Nephron (organoid): ENCODE measurements around the gene KRTAP12-1.
"Not testable (repeated sequence)": the region's sequence is repeated elsewhere in the genome, so short reads cannot be mapped to it uniquely, and the experiment has no call there.

Experiments
- H3K27ac Mint-ChIP-seq, 3 experiments: 2 replicates each; pipeline ENCODE4 v1.8.0; 2020; ENCODE audit warnings: mixed read lengths in 3 of 3, mild to moderate bottlenecking in 2 of 3, moderate library complexity in 1 of 3
- H3K27me3 Mint-ChIP-seq: 2 replicates; pipeline ENCODE4 v1.8.0; 2021; ENCODE audit warnings: low read depth, mild to moderate bottlenecking, moderate library complexity, mixed read lengths
- H3K36me3 Mint-ChIP-seq: 2 replicates; pipeline ENCODE4 v1.8.0; 2020; ENCODE audit warnings: low read depth, mixed read lengths
- H3K4me1 Mint-ChIP-seq: 2 replicates; pipeline ENCODE4 v1.8.0; 2020; ENCODE audit warnings: mixed read lengths
- H3K4me3 Mint-ChIP-seq, 3 experiments: 2 replicates each; pipeline ENCODE4 v1.8.0; 2020; ENCODE audit warnings: mild to moderate bottlenecking in 3 of 3, mixed read lengths in 3 of 3, moderate library complexity in 2 of 3
- H3K9me3 Mint-ChIP-seq: 2 replicates; pipeline ENCODE4 v1.8.0; 2020; ENCODE audit warnings: mixed read lengths
- TF ChIP-seq, protein P1 (sequence below), 3 experiments: fragments of 200-600 bp; sonication (generic); IDR thresholded peaks; one replicate each; pipeline ENCODE4 v1.5.0; 2021; ENCODE audit warnings: antibody characterized with exemption in 3 of 3; ENCODE audit not compliant: unreplicated experiment in 3 of 3

KRTAP12-1 gene

DNA sequence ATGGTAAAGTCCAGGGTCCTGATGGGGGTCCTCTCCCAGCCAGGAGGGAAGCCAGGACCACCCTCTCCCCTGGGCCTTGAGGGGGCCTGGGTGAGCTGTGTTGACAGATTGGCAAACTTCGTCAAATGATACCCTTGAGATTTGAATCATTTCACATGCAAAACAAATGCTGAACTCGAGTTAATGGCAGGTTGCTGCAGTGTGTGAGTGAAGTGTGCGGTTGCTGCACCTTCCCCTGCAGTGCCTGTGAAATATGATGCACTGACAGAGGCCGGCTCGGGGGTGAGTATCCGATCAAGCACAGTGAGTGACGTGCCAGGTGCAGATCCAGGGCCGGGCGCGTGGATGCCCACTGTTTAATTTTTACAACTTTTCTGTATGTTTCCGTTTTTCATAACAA lies 5.7 kb upstream of the KRTAP12-1 start:
- peak overlapping the region in 2 of 3 experiments; percentile 23 to 53 for H3K27ac Mint-ChIP-seq
- peaks cover 9% of the 10 kb centered on the region for H3K9me3 Mint-ChIP-seq
- H3K36me3 Mint-ChIP-seq, result no peaks in the 10 kb centered on the region
- H3K4me1 Mint-ChIP-seq, result peaks cover 23% of the 10 kb centered on the region
- peaks cover 51% of the 10 kb centered on the region for H3K27me3 Mint-ChIP-seq
- H3K4me3 Mint-ChIP-seq, result peak overlapping the region in 1 of 3 experiments; percentile 12
- TF ChIP-seq, protein P1, sequence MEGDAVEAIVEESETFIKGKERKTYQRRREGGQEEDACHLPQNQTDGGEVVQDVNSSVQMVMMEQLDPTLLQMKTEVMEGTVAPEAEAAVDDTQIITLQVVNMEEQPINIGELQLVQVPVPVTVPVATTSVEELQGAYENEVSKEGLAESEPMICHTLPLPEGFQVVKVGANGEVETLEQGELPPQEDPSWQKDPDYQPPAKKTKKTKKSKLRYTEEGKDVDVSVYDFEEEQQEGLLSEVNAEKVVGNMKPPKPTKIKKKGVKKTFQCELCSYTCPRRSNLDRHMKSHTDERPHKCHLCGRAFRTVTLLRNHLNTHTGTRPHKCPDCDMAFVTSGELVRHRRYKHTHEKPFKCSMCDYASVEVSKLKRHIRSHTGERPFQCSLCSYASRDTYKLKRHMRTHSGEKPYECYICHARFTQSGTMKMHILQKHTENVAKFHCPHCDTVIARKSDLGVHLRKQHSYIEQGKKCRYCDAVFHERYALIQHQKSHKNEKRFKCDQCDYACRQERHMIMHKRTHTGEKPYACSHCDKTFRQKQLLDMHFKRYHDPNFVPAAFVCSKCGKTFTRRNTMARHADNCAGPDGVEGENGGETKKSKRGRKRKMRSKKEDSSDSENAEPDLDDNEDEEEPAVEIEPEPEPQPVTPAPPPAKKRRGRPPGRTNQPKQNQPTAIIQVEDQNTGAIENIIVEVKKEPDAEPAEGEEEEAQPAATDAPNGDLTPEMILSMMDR (IDR thresholded peaks at IDR 0.05; ENCODE audit: unreplicated experiment in 3 of 3), result no peak

DNA sequence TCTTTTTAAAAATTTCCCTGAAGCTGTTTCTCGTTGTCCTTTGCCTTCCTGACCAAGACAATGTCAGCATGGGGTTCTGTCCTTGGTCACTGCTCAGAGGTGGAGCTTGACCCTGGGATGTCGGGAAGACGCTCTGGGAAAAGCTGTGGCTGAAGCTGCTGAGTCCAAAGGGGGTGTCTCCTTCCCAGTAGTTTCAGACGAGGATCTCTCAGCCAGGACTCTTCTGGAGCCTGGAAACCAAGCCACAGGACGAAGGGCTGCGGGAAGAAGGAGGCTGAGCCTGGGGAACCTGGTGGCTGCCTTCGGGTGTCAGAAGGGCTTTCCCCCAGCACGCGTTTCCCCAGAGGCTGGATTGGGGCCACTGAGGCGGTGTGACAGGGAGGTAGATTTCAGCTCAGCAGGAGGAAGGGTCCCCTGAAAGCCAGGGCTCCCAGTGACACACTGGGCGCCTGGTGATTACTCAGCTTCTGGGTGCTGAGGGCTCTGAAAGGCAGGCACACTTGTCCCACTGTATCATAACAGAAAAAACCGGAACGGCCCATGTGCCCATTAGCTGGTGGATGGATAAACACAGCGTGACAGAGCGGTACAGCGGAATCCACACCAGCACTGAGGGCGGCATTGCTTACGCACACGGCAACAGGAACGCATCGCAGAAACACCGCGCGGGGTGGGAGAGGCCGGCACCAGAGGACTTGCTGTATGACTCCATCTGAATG lies 5.0 kb upstream of the KRTAP12-1 start:
- Mint-ChIP-seq H3K9me3 (peaks cover 4% of the 10 kb centered on the region), H3K27ac (no peak overlapping the region), H3K27me3 (peaks cover 51% of the 10 kb centered on the region), H3K4me1 (peaks cover 23% of the 10 kb centered on the region), H3K4me3 (peak overlapping the region in 1 of 3 experiments; percentile 12), H3K36me3 (no peaks in the 10 kb centered on the region)
- TF ChIP-seq, protein P1 (IDR thresholded peaks at IDR 0.05; ENCODE audit: unreplicated experiment in 3 of 3), result no peak

DNA sequence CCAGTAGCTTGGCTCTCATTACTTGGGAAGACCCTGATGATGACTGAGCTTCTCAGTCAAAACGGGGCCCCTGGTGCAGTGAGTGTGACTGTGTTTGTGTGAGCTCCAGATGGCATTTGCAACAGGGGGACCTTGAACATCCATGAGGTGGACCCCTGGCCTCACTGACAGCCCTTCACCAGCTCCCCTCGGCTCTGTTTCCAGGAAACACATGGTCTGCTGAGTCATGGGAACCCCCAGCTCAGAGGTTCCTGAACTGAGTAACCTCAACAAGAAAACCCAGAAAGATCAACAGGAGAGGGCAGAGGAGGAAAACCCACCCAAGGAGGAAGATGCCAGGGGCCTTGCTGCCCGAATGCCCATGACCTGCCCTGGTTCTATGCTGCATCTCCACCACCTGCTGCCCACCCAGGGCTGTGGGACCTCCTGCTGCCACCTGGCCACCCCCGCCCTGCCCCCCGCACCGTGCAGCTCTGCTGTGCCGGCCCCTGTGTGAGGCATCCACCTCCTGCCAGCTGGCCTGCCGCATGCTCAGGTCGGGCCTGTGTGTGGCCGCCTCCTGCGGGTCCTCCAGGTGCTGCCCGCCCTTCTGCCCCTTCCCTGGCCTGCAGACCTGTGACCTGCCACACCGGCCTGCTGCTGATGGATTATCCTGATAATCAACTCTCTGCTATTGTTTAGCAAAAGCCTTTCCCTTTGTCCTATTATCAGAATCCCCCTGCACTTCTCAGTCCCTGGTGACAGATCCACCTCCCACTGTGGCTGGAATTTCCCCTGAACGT lies 4.2 kb upstream of the KRTAP12-1 start:
- no peak overlapping the region for H3K4me3 Mint-ChIP-seq
- no peaks in the 10 kb centered on the region for H3K9me3 Mint-ChIP-seq
- TF ChIP-seq, protein P1 (IDR thresholded peaks at IDR 0.05; ENCODE audit: unreplicated experiment in 3 of 3), result no peak
- H3K27me3 Mint-ChIP-seq, result peaks cover 52% of the 10 kb centered on the region
- no peaks in the 10 kb centered on the region for H3K36me3 Mint-ChIP-seq
- H3K4me1 Mint-ChIP-seq, result peaks cover 23% of the 10 kb centered on the region
- H3K27ac Mint-ChIP-seq, result no peak overlapping the region

DNA sequence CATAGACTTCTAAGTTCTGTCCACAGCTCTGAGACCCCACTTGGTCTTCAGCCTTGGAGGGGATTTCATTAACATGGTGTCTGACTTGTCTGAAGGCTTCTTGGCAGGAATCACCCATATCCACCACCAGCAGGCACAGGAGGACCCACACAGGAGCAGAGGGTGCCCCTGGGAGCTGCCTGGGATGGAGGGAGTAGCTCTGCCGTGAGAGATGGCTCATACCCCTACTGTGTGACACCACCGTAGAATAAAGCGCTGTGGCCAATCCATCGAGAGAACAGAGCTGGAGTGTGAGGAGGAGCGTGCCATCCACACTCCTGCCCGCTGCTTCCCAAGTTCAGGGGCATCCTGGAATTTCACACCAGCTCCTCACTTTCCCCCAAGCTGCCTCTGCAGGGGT lies 3.1 kb upstream of the KRTAP12-1 start:
- H3K4me1 Mint-ChIP-seq, result peaks cover 20% of the 10 kb centered on the region
- peaks cover 54% of the 10 kb centered on the region for H3K27me3 Mint-ChIP-seq
- H3K4me3 Mint-ChIP-seq, H3K36me3 Mint-ChIP-seq, H3K27ac Mint-ChIP-seq, H3K9me3 Mint-ChIP-seq: not testable (repeated sequence)

DNA sequence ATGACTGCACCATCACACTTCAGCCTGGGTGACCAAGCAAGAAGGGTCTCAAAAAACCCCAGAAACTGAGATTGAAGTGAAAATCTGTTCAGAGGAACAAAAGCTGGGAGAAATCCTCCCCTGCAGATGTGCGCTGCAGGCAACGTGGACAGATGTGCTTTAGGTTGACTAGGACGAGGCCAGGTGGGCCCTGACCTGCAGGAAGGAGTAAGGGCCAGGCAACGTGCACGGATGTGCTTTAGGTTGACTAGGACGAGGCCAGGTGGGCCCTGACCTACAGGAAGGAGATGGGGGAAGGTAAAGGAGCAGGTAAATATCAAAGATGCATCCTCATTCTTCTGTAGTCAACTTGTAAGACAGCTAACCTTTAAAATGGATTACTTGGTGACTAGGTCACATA lies 2.5 kb upstream of the KRTAP12-1 start:
- Mint-ChIP-seq H3K9me3 (no peaks in the 10 kb centered on the region), H3K4me1 (peaks cover 17% of the 10 kb centered on the region), H3K27me3 (peaks cover 56% of the 10 kb centered on the region), H3K27ac (no peak overlapping the region), H3K4me3 (no peak overlapping the region), H3K36me3 (no peaks in the 10 kb centered on the region)
- TF ChIP-seq, protein P1 (IDR thresholded peaks at IDR 0.05; ENCODE audit: unreplicated experiment in 3 of 3), result no peak

DNA sequence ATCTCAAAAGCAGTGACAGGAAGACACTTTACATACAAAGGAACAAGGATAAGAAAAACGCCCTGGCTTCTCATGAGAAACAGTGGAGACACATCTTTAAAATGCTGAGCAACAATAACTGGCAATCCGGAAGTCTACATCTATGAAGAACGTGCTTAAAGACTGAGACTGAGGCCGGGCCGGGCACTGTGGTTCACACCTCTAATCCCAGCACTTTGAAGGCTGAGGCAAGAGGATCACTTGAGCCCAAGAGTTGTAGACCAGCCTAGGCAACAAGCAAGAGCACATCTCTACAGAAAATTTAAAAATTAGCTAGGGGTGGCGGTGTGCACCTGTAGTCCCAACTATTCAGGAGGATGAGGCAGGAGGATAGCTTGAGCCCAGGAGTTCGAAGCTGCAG lies 2.1 kb upstream of the KRTAP12-1 start:
- Mint-ChIP-seq H3K4me1 (peaks cover 17% of the 10 kb centered on the region), H3K27ac (no peak overlapping the region), H3K9me3 (no peaks in the 10 kb centered on the region), H3K4me3 (no peak overlapping the region), H3K36me3 (no peaks in the 10 kb centered on the region), H3K27me3 (peaks cover 60% of the 10 kb centered on the region)
- TF ChIP-seq, protein P1 (IDR thresholded peaks at IDR 0.05; ENCODE audit: unreplicated experiment in 3 of 3), result no peak
